ENCODE data around the gene NSD2.

NSD2 gene

GRCh38 chr4:1939664-1940509 lies 68.7 kb downstream of the NSD2 start:
- Histone ChIP-seq H3K4me1 (ENCODE audit: insufficient read depth, low read length) (no peaks in the 10 kb centered on the region), H2AFZ (ENCODE audit: low read depth, low read length) (no peak overlapping the region), H3K79me2 (ENCODE audit: insufficient read depth, low read length) (peaks cover 70% of the 10 kb centered on the region), H3K4me3 (ENCODE audit: low read depth in 1 of 2, low read length in 2 of 2) (no peak overlapping the region), H3K9ac (ENCODE audit: low read depth, low read length) (no peak overlapping the region), H4K20me1 (ENCODE audit: insufficient read depth, low read length) (peaks cover 28% of the 10 kb centered on the region), H3K27me3 (ENCODE audit: insufficient read depth, low read length, poor library complexity) (no peaks in the 10 kb centered on the region), H3K9me3 (ENCODE audit: insufficient read depth, low read length, severe bottlenecking) (no peaks in the 10 kb centered on the region), H3K27ac (ENCODE audit: low read length) (no peak overlapping the region), H3K4me2 (ENCODE audit: insufficient read depth, low read length) (no peak overlapping the region), H3K36me3 (ENCODE audit: insufficient read depth, low read length) (peaks cover 95% of the 10 kb centered on the region)
- no peak for ATAC-seq (ENCODE audit: insufficient read depth, low read depth)
- TF ChIP-seq EZH2 (IDR thresholded peaks at IDR 0.05; ENCODE audit: borderline replicate concordance, low read depth, low read length, severe bottlenecking), result no peak
- TF ChIP-seq, protein P1, sequence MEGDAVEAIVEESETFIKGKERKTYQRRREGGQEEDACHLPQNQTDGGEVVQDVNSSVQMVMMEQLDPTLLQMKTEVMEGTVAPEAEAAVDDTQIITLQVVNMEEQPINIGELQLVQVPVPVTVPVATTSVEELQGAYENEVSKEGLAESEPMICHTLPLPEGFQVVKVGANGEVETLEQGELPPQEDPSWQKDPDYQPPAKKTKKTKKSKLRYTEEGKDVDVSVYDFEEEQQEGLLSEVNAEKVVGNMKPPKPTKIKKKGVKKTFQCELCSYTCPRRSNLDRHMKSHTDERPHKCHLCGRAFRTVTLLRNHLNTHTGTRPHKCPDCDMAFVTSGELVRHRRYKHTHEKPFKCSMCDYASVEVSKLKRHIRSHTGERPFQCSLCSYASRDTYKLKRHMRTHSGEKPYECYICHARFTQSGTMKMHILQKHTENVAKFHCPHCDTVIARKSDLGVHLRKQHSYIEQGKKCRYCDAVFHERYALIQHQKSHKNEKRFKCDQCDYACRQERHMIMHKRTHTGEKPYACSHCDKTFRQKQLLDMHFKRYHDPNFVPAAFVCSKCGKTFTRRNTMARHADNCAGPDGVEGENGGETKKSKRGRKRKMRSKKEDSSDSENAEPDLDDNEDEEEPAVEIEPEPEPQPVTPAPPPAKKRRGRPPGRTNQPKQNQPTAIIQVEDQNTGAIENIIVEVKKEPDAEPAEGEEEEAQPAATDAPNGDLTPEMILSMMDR (IDR thresholded peaks at IDR 0.05; ENCODE audit: borderline replicate concordance, extremely low read depth, low read length, poor library complexity, severe bottlenecking), result no peak
- no peak for DNase-seq

- H3K9ac ChIP-seq (ENCODE audit: low read depth, low read length), result no peak overlapping the region
- H4K20me1 ChIP-seq (ENCODE audit: insufficient read depth, low read length), result peaks cover 30% of the 10 kb centered on the region
- no peak overlapping the region for H3K27ac ChIP-seq (ENCODE audit: low read length)
- no peak overlapping the region for H3K4me2 ChIP-seq (ENCODE audit: insufficient read depth, low read length)
- H3K27me3 ChIP-seq (ENCODE audit: insufficient read depth, low read length, poor library complexity), result no peaks in the 10 kb centered on the region
- H3K36me3 ChIP-seq (ENCODE audit: insufficient read depth, low read length), result peaks cover 95% of the 10 kb centered on the region
- H3K4me3 ChIP-seq (ENCODE audit: low read depth in 1 of 2, low read length in 2 of 2), result no peak overlapping the region
- no peaks in the 10 kb centered on the region for H3K9me3 ChIP-seq (ENCODE audit: insufficient read depth, low read length, severe bottlenecking)
- H3K4me1 ChIP-seq (ENCODE audit: insufficient read depth, low read length), result no peaks in the 10 kb centered on the region
- no peak overlapping the region for H2AFZ ChIP-seq (ENCODE audit: low read depth, low read length)
- ATAC-seq (ENCODE audit: insufficient read depth, low read depth), result no peak
- peaks cover 70% of the 10 kb centered on the region for H3K79me2 ChIP-seq (ENCODE audit: insufficient read depth, low read length)
- DNase-seq, result no peak
- TF ChIP-seq EZH2 (IDR thresholded peaks at IDR 0.05; ENCODE audit: borderline replicate concordance, low read depth, low read length, severe bottlenecking), result no peak
- TF ChIP-seq, protein P1 (IDR thresholded peaks at IDR 0.05; ENCODE audit: borderline replicate concordance, extremely low read depth, low read length, poor library complexity, severe bottlenecking), result no peak
These were observed 69.4 kb downstream of the NSD2 start for GRCh38 chr4:1940566-1940965.

GRCh38 chr4:1943928-1944327 lies 72.7 kb downstream of the NSD2 start:
- no peak overlapping the region for H3K27ac ChIP-seq (ENCODE audit: low read length)
- no peak for TF ChIP-seq EZH2 (IDR thresholded peaks at IDR 0.05; ENCODE audit: borderline replicate concordance, low read depth, low read length, severe bottlenecking)
- TF ChIP-seq, protein P1 (IDR thresholded peaks at IDR 0.05; ENCODE audit: borderline replicate concordance, extremely low read depth, low read length, poor library complexity, severe bottlenecking), result no peak
- no peaks in the 10 kb centered on the region for H3K27me3 ChIP-seq (ENCODE audit: insufficient read depth, low read length, poor library complexity)
- H3K4me2 ChIP-seq (ENCODE audit: insufficient read depth, low read length), result no peak overlapping the region
- no peak overlapping the region for H3K9ac ChIP-seq (ENCODE audit: low read depth, low read length)
- no peaks in the 10 kb centered on the region for H3K4me1 ChIP-seq (ENCODE audit: insufficient read depth, low read length)
- no peak for ATAC-seq (ENCODE audit: insufficient read depth, low read depth)
- peaks cover 99% of the 10 kb centered on the region for H3K36me3 ChIP-seq (ENCODE audit: insufficient read depth, low read length)
- no peaks in the 10 kb centered on the region for H3K9me3 ChIP-seq (ENCODE audit: insufficient read depth, low read length, severe bottlenecking)
- H4K20me1 ChIP-seq (ENCODE audit: insufficient read depth, low read length), result peaks cover 48% of the 10 kb centered on the region
- peaks cover 84% of the 10 kb centered on the region for H3K79me2 ChIP-seq (ENCODE audit: insufficient read depth, low read length)
- no peak for DNase-seq
- no peak overlapping the region for H3K4me3 ChIP-seq (ENCODE audit: low read depth in 1 of 2, low read length in 2 of 2)
- no peak overlapping the region for H2AFZ ChIP-seq (ENCODE audit: low read depth, low read length)

All from DND-41 (cell line).